CD4-positive, alpha-beta T cell treated with Interleukin-1 beta for 1 hour (primary cell): Measurements from ENCODE around the gene NOL4.
"Not testable (repeated sequence)": the region's sequence is repeated elsewhere in the genome, so short reads cannot be mapped to it uniquely, and the experiment has no call there.

Source experiments
- DNase-seq, 2 donors: peaks; one replicate each; pipeline ENCODE4 v3.0.0-alpha.2; 2020 to 2022

The NOL4 gene, protein sequence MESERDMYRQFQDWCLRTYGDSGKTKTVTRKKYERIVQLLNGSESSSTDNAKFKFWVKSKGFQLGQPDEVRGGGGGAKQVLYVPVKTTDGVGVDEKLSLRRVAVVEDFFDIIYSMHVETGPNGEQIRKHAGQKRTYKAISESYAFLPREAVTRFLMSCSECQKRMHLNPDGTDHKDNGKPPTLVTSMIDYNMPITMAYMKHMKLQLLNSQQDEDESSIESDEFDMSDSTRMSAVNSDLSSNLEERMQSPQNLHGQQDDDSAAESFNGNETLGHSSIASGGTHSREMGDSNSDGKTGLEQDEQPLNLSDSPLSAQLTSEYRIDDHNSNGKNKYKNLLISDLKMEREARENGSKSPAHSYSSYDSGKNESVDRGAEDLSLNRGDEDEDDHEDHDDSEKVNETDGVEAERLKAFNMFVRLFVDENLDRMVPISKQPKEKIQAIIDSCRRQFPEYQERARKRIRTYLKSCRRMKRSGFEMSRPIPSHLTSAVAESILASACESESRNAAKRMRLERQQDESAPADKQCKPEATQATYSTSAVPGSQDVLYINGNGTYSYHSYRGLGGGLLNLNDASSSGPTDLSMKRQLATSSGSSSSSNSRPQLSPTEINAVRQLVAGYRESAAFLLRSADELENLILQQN

DNA sequence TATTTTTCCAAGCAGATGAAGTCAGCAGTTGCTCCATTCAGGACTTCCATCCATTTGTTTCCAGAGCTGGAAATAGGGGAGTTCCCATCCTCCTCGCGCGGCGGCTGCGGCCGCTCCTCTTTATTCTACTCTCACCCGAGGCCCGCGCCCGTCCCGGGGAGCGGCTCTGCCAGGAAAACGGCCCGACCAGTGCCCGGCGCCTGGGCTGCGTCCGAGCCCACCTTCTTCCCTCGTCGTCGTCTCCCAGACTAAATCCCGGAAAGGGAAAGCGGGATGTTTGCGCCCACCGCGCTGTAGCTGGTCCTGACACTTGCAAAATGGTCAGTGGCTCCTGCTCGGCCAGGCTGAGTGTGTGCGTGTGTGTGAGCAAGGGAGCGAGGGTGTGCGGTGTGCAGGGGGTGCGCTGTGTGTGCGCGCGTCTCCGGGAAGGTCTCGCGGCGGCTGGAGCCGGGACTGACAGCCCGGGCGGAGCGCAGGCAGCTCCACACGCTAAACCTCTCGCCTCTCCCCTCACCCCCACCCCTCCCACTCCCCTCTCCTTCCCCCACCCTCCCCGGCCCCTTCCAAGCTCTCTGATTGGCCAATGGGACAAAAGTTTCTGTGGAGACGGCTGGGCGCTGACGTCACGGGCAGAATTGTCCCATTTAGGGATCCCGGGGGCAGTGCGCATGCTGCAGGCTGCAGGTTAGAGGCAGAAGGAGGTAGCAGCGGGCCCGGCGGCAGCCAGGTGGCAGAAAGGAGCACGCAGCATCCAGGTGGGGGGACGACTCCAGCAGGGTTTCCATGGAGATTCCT, at the start of gene NOL4:
TSS of gene NOL4 (minus strand) at position 491 of the 795 bp plus-strand sequence. CDS start 1,660 bp downstream, outside the sequence.
- no peak for DNase-seq

DNA sequence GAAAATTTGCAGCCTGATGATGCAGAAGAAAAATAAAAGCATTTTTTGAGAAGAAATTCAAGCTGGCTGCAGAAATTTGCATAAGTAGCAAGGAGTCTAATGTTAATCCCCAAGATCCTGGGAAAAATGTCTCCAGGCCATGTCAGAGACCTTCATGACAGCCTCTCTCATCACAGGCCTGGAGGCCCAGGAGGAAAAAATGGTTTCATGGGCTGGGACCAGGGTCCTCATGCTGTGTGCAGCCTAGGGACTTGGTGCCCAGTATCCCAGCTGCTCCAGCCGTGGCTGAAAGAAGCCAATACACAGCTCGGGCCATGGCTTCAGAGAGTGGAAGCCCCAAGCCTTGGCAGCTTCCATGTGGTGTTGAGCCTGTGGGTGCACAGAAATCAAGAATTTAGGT, 41.3 kb upstream of the NOL4 start:
- DNase-seq = not testable (repeated sequence)

DNA sequence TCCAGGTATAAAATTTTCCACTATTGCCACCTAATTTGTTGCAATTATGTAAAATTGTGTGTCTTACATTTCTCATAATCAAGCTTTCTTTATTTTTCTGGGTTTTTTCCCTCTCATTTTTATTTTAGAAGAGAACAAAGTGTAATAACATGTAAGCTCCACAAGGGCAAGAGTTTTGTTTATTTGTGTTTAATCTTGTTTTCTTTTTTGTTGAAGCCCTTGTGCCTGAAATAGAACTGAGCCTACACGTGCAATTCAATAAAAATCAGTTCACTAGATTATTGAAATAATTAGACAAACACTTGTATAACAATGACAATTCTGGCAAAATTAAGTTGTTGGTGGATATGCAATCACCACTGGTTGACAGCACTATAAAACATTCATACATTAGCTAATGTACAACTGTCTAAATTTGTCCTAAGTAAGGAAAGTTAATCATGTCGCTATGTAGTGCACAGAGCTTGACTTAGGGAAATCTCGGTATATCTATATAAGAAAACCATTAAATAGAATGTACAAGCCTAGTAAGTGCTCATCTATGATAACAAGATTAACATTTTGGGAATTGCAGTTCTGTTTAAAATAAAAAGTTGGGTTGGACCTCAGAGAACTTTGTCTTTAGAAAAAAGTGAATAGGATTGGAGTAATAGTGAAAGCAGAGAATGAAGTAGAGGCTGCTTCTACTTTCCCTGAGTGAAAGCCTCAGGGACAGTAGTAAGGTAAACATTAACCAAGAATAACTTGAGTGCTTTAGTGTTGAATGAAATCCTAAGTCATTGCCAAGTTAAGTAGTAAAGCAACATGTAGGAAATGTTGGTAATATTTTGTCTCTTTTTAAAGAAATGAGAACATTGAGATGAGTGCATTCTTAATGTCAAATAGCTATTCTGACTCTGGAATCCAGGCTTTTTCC, 37.4 kb upstream of the NOL4 start:
- DNase-seq = no peak

DNA sequence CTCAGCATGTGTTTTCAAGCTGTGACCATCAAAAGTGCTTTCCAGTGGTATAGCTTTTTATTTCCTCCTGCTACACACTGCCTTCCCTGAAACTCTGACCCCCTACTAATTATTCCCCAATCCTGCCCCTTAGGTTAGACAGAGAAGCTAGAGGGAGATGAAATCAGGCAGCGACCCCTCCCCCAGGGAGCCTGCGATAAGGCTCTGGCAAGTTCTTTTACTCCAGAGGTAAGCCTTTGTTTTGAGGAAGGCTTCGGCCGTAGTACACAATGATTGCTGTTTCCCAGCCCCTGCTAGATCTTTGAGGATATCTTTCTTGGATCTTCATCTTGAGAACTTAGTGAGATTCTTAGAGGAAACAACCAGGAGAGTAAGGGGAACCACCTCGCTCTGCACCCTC, 33.5 kb upstream of the NOL4 start:
- no peak for DNase-seq

DNA sequence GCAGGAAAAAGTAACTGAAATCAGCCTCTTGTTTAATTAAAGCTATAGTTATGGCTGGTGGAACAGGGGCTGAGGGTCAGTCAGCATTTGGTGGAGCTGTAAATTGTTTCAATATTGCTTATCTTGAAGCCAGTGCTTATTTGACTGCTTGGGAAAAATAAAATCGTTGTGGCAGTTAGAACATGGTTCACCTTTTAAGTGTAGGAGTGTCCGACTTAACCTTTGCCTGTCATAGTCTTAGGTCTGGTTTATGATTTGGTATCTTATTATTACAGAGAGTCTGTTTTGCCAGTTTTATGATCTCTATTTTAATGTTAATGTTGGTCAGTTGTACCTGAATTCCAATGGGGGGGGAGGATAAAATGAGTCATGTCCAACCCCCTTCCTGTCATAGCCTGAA, 27.2 kb upstream of the NOL4 start:
- DNase-seq = no peak

DNA sequence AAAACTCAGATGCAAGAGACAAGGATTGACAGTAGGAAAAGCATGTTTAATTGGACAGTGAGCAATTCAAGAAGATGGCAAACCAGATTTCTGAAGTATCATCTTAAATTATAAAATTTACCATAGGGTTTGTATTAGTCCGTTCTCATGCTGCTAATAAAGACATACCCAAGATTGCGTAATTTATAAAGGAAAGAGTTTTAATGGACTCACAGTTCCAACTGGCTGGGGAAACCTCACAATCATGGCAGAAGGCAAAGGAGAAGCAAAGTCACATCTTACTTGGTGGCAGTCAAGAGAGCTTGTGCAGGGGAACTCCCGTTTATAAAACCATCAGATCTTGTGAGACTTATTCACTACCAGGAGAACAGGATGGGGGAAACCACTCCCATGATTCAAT, 24.0 kb upstream of the NOL4 start:
- DNase-seq = no peak

DNA sequence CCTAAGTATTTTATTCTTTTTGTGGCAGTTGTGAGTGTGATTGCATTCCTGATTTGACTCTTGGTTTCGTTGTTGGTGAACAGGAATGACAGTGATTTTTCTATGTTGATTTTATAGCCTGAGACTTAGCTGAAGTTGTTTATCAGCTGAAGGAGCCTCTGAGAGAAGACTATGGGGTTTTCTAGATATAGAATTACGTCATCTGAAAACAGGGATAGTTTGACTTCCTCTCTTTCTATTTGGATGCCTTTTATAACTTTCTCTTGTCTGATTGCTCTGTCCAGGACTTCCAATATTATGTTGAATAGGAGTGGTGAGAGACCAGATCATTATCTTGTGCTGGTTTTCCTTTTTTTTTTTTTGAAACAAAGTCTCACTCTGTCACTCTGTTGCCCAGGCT, 18.0 kb upstream of the NOL4 start:
- DNase-seq = no peak

DNA sequence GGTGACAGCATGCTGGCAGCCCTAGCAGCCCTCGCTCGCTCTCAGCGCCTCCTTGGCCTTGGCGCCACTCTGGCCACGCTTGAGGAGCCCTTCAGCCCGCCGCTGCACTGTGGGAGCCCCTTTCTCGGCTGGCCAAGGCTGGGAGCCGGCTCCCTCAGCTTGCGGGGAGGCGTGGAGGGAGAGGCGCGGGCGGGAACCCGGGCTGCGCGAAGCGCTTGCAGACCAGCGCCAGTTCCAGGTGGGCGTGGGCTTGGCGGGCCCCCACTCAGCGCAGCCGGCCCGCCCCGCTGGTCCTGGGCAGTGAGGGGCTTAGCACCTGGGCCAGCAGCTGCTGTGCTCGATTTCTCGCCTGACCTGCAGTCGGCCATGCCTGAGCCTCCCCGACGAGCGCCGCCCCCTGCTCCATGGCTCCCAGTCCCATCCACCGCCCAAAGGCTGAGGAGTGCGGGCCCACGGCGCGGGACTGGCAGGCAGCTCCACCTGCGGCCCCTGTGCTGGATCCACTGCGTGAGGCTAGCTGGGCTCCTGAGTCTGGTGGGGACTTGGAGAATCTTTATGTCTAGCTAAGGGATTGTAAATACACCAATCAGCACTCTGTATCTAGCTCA, 9.2 kb upstream of the NOL4 start:
- not testable (repeated sequence) for DNase-seq

DNA sequence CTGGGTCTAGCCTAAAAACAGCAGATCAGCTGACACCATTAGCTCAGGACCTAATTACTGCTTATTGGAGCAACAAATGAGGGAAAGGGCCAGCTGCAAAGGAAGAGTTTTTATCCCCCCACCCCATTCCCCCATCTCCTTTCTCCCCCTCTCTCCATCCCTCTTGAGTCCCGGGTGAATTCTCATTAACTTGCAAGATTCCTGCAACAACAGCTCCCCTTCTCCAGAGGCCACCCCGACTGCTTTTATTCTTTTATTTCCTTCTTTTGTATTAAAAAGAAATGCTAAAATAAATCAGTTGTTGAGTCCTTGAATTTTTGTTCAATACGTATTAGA, 473 bp upstream of the NOL4 start:
- DNase-seq = no peak

DNA sequence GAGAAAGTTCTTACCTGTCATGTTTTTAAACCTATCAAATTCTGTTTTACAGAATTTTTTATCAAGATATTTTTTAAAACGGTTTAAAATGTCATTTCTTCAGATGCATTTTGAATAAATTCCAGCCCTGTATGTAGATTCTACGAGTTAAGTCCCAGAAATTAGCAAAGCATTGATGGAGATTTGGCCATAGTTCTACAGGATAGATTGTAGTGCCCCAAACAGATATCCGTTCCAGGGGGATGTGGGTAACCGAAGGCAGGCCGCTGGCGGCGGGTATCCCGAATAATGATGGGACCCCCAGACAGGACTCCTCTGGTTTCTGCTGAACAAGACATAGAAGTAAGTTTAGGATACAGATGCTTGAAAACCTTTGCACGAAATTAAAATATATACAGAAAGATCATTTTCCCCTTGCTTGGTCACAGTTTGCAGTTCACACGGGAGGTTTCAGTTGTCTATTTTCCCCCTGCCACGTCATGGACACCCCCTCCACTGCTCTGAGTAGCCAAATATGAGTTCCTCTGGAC, 755 bp downstream of the NOL4 start:
- DNase-seq = no peak

DNA sequence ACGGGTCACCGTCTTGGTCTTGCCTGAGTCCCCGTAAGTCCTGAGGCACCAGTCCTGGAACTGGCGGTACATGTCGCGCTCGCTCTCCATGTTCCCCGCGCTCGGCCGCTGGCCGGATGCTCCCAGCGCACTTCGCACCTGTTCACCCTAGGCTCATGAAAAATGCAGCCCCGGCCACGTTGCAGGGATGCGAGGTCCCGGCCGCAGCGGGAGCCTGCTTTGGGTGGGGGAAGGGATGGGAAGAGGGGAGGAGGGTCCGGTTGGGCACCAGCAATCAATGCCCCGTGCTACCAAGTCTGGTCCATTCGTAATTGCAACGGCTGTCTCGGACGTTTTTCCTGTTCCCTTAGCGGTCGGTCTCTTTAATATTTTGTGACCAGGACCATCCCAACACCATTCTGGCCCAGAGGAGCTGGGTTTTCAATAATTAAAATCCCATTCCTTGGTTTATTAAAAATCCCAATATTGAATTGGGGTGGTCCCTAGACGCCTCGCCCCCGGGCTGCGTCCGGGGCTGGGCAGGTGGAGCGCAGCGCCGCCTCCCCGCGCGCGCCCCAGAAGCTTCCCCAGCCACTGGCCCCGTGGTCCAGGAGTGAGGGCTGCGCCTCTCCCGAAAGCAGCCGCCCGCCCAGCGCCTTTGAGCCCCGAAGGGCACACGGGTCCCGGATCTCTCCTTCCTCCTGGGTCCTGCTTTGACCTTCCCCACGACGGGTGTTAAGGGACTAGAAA, 1.4 kb downstream of the NOL4 start:
- DNase-seq = no peak

DNA sequence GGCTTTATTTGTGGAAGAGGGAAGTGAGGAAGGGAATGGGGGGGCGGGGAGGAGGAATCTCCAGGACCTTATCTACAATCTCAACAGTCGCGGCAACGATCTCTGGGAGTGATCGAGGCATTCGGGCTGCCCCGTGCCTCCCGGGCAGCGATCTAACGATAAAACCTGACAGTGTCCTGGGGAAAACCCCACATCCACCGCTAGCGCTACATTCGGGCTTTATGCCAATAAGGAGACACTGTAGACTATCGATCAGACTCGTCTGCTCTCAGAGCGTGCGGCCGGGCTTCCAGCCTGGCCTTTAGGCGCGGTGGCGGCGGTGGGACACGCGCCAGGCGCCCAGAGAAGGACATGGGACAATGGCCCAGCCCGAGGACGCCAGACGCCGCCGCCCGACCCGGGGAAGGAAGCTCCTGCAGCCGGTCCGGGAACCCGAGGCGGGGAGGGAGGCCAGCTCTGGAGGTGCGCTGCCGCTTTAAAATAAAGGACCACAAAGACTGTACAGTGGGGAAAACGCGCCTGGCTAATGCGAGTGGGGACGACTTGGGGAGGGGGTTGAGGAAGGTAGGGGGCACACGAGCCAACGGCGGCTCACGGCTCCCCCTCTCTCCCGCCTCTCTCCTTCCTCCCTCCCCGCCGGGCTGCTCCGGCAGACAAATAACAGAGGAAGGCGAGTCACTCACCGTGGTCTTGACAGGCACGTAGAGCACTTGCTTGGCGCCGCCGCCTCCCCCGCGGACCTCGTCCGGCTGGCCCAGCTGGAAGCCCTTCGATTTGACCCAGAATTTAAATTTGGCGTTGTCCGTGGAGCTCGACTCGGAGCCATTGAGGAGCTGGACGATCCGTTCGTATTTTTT, 2.2 kb downstream of the NOL4 start:
- DNase-seq = no peak

DNA sequence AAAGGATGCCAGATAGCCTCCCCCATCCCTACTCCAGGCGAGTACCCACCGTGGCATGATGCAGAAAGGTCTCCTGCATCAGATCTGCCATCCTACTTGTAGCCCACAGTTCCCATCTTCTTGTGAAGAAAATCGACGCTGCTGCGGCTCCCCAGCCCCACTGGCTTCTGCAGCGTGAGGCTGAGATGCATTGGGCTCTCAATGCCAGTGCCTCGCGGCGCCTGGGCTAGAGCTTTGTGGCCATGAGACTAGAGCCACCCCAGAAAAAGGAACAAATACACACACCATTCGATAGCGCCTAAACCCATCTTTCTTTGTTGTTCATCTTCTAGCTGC, 2.8 kb downstream of the NOL4 start:
- DNase-seq = no peak

DNA sequence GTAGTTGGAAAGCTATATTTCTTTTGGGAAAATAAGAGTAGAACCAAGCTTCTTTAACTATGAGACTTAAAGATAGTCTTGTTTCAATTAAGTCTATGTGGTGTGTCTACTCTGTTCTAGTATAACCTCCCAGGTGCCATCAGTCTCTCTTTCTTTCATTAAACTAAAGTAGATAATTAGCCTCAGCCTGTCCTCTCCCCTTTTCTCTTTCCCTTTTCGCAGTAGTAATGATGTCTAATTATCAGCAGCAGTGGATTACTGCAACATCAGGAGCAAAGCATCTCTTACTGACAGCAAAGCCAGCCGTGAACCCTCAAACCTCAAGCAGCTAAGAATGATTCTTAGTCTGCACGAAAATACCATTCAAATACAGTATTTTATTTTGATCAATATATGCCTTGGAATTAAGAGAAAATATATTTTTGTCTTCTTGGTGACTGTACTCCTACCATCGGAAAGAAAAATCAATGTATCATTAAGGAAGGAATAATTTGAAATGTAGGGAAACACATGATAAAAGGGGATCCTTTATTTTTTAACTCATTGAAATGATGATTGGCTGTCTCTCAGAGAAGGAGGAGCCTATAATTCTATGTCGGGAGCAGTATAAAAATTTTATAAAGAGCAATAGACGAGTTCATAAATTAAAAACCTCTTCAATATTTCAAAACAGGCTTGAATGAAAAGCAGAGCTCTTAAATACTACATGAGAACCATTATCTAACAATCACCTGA, 4.5 kb downstream of the NOL4 start:
- no peak for DNase-seq

DNA sequence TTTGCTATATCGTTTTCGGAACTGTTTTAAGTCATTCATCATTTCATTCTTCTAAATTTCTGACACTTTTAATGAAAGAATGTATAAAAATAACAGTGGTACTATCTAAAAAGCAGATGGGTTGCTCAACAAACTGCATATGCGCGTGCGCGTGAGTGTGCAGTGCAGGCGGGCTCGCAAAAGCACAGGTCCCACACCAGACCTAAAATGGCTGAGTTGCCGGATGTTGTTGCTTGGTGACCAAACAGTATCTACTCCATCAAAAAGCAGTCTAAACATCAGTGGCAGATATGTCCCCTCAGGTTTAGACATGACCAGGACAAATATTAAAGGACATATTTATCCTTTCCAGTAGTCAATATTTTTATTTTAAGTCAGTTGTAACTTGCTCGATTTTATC, 5.1 kb downstream of the NOL4 start:
- DNase-seq = no peak

DNA sequence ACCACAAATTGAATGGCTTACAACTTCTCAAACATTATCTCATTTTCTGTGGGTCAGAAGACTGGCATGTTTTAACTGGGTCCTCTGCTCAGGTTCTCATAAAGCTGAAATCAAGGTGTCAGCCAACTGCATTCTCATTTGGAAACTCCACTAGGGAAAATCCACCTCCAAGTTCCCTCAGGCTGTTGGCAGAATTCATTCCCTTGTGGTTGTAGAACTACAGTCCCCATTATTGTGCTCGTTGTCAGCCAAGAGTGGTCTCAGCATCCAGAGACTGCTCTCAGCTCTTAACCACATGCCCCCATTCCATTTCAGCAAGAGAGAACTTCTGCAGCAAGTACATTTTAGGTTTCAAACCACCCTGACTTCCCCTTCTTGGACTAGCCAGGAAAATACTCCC, 12.2 kb downstream of the NOL4 start:
- no peak for DNase-seq

DNA sequence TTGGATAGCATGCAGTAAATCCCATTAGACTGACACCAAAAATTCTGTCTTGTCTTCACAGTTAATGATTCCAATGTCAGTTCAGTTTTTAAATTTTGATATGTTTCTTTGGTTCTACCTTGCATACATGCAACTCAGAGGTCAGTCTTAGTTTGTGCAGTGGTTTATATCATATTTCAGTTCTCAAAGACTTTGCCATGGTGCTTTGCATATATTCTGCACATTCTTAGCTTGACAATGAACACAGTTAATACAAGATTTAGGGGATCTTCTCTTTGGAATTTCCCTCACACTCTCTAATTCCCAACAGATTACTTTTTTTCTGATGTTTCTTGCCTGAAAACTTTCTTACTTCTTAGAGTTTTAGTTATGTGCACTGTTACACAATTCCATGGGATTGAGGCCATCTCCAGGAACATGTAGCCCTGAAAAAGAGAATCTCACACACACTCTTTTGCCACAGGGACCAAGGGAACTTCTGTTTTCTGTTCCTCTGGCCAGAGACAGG, 17.3 kb downstream of the NOL4 start:
- DNase-seq = no peak

DNA sequence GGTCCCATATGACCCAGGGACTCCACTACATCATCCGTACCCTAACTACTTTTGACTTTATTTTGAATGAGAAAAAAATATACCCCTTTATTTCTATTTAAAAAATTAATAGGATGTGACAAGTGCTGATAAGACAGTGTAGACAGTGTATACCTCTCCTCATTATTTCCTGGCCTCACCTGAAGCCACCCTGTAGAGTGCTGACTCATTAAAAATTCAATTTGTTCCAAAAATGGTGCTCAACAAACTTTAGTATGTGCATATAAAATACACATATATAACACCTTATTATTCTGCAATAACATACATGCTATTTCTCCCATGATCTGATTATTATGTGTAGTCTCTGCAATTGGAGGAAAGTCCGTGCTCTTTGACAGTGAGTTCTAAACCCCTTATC, 20.8 kb downstream of the NOL4 start:
- no peak for DNase-seq

DNA sequence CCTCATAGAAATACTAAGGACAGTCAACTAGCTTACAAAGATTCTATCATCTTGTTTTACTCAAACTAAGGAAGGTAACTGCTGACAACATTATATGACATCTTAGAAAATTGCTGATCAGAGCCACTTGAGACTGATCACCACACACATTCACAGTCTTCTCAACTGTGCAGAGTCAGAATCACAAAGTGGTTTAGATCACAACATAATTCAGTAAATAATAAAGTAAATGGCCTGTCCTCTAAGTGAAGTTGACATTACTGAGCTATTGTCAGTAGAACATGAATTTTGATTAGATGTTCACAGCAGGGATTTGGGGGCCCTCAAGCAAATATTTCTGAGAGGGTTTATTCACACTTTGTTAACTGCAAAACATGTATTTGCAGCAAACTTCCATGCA, 28.5 kb downstream of the NOL4 start:
- no peak for DNase-seq

DNA sequence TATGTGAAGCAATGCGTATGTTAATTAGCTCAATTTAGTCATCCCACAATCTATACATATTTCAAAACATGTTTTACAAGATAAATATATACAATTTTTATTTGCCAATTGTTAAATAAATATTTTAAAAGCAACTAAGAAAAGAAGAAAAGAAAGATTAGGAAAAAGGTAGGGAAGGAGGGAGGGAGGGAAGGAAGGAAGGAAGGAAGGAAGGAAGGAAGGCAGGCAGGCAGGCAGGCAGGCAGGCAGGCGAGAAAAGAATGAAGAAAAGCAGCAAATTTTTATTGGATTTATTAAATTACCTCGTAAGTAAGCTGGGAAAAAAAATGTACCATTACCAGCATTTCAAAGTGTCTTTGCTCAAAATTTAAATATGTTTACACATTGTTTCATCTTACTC, 30.5 kb downstream of the NOL4 start:
- no peak for DNase-seq
